Measurements from ENCODE around the gene CRIP2.
A peak's percentile ranks its signal among the peaks of the same experiment; 100 is the strongest.

The CRIP2 gene

GRCh38 chr14:105474483-105475268, at the start of gene CRIP2:
TSS of gene CRIP2 (plus strand) at chr14:105474821. CDS start at chr14:105474863, 42 bp downstream.
- peaks cover 13% of the 10 kb centered on the region for H3K27me3 ChIP-seq (ENCODE audit: insufficient read depth, low read length, poor library complexity)
- peak within 1 kb of the TSS; percentile 80 for H3K4me2 ChIP-seq (ENCODE audit: insufficient read depth, low read length)
- H3K9ac ChIP-seq (ENCODE audit: low read depth, low read length): peak within 1 kb of the TSS; percentile 34; the same call in 1 of the 2 replicates
- peaks cover 19% of the 10 kb centered on the region for H3K4me1 ChIP-seq (ENCODE audit: insufficient read depth, low read length)
- H3K9me3 ChIP-seq (ENCODE audit: insufficient read depth, low read length, severe bottlenecking): no peaks in the 10 kb centered on the region
- TF ChIP-seq EZH2 (IDR thresholded peaks at IDR 0.05; ENCODE audit: borderline replicate concordance, low read depth, low read length, severe bottlenecking) (no peak), CTCF (IDR thresholded peaks at IDR 0.05; ENCODE audit: borderline replicate concordance, extremely low read depth, low read length, poor library complexity, severe bottlenecking) (no peak)
- H4K20me1 ChIP-seq (ENCODE audit: insufficient read depth, low read length): peaks cover 36% of the 10 kb centered on the region
- H3K27ac ChIP-seq (ENCODE audit: low read length): no peak within 1 kb of the TSS
- no peaks in the 10 kb centered on the region for H3K79me2 ChIP-seq (ENCODE audit: insufficient read depth, low read length)
- peak within 1 kb of the TSS in 1 of 2 experiments; percentile 54; a peak in 2 of 4 replicates for H3K4me3 ChIP-seq (ENCODE audit: low read depth in 1 of 2, low read length in 2 of 2)
- H2AFZ ChIP-seq (ENCODE audit: low read depth, low read length): no peak within 1 kb of the TSS
- H3K36me3 ChIP-seq (ENCODE audit: insufficient read depth, low read length): peaks cover 2% of the 10 kb centered on the region
- no peak for DNase-seq
- ATAC-seq (ENCODE audit: insufficient read depth, low read depth): no peak; the same call in 2 of the 3 replicates

GRCh38 chr14:105424861-105425260, 49.8 kb upstream of the CRIP2 start:
- Histone ChIP-seq H4K20me1 (ENCODE audit: insufficient read depth, low read length) (peaks cover 85% of the 10 kb centered on the region), H3K79me2 (ENCODE audit: insufficient read depth, low read length) (peaks cover 94% of the 10 kb centered on the region), H3K36me3 (ENCODE audit: insufficient read depth, low read length) (peaks cover 80% of the 10 kb centered on the region), H3K4me1 (ENCODE audit: insufficient read depth, low read length) (peaks cover 26% of the 10 kb centered on the region), H3K4me3 (ENCODE audit: low read depth in 1 of 2, low read length in 2 of 2) (no peak overlapping the region), H3K4me2 (ENCODE audit: insufficient read depth, low read length) (no peak overlapping the region), H3K9me3 (ENCODE audit: insufficient read depth, low read length, severe bottlenecking) (no peaks in the 10 kb centered on the region), H3K9ac (ENCODE audit: low read depth, low read length) (no peak overlapping the region), H3K27ac (ENCODE audit: low read length) (no peak overlapping the region), H2AFZ (ENCODE audit: low read depth, low read length) (no peak overlapping the region), H3K27me3 (ENCODE audit: insufficient read depth, low read length, poor library complexity) (no peaks in the 10 kb centered on the region)
- no peak for DNase-seq
- ATAC-seq (ENCODE audit: insufficient read depth, low read depth): no peak
- TF ChIP-seq CTCF (IDR thresholded peaks at IDR 0.05; ENCODE audit: borderline replicate concordance, extremely low read depth, low read length, poor library complexity, severe bottlenecking): no peak
- TF ChIP-seq EZH2 (IDR thresholded peaks at IDR 0.05; ENCODE audit: borderline replicate concordance, low read depth, low read length, severe bottlenecking): no peak

GRCh38 chr14:105425823-105426247, 48.8 kb upstream of the CRIP2 start:
- no peak overlapping the region for H2AFZ ChIP-seq (ENCODE audit: low read depth, low read length)
- no peak for DNase-seq
- H3K4me1 ChIP-seq (ENCODE audit: insufficient read depth, low read length): peaks cover 22% of the 10 kb centered on the region
- H3K36me3 ChIP-seq (ENCODE audit: insufficient read depth, low read length): peaks cover 83% of the 10 kb centered on the region
- TF ChIP-seq CTCF (IDR thresholded peaks at IDR 0.05; ENCODE audit: borderline replicate concordance, extremely low read depth, low read length, poor library complexity, severe bottlenecking) (no peak), EZH2 (IDR thresholded peaks at IDR 0.05; ENCODE audit: borderline replicate concordance, low read depth, low read length, severe bottlenecking) (no peak)
- no peak overlapping the region for H3K4me2 ChIP-seq (ENCODE audit: insufficient read depth, low read length)
- H3K9ac ChIP-seq (ENCODE audit: low read depth, low read length): no peak overlapping the region
- no peaks in the 10 kb centered on the region for H3K9me3 ChIP-seq (ENCODE audit: insufficient read depth, low read length, severe bottlenecking)
- H4K20me1 ChIP-seq (ENCODE audit: insufficient read depth, low read length): peaks cover 91% of the 10 kb centered on the region
- no peak overlapping the region for H3K27ac ChIP-seq (ENCODE audit: low read length)
- H3K79me2 ChIP-seq (ENCODE audit: insufficient read depth, low read length): peaks cover 96% of the 10 kb centered on the region
- ATAC-seq (ENCODE audit: insufficient read depth, low read depth): no peak
- no peaks in the 10 kb centered on the region for H3K27me3 ChIP-seq (ENCODE audit: insufficient read depth, low read length, poor library complexity)
- H3K4me3 ChIP-seq (ENCODE audit: low read depth in 1 of 2, low read length in 2 of 2): no peak overlapping the region
